H9 (cell line): ENCODE results near the gene CACHD1. TPM values are rescaled to one million over a fixed set of nuclear protein-coding genes. Genes with fewer than 3 reads are reported as not detected.

Experiments used
- DNase-seq: peaks from one replicate; pipeline ENCODE4 v3.0.0-alpha.2; 2017
- H2AFZ ChIP-seq: one replicate; pipeline ENCODE4 v1.6.1; 2013; ENCODE audit warnings: mild to moderate bottlenecking, low read length, control low read depth, moderate library complexity
- H2AK5ac ChIP-seq: 2 replicates; pipeline ENCODE4 v1.6.1; 2013; ENCODE audit warnings: low read length, control low read depth, mixed read lengths; ENCODE audit not compliant: insufficient read length
- H2BK120ac ChIP-seq: one replicate; pipeline ENCODE4 v1.6.1; 2013; ENCODE audit warnings: low read depth, mild to moderate bottlenecking, low read length, control low read depth, inconsistent platforms; ENCODE audit not compliant: poor library complexity, severe bottlenecking
- H2BK12ac ChIP-seq: 2 replicates; pipeline ENCODE4 v1.6.1; 2013; ENCODE audit warnings: low read length, control low read depth, mixed read lengths, low read depth; ENCODE audit not compliant: insufficient read length
- H2BK15ac ChIP-seq: 2 replicates; pipeline ENCODE4 v1.6.1; 2013; ENCODE audit warnings: low read depth, low read length, control low read depth
- H2BK20ac ChIP-seq: one replicate; pipeline ENCODE4 v1.6.1; 2013; ENCODE audit warnings: low read depth, mild to moderate bottlenecking, low read length, control low read depth, inconsistent platforms; ENCODE audit not compliant: poor library complexity, severe bottlenecking
- H2BK5ac ChIP-seq: 2 replicates; pipeline ENCODE4 v1.6.1; 2013; ENCODE audit warnings: low read length, control low read depth, mixed read lengths; ENCODE audit not compliant: insufficient read length
- H3K14ac ChIP-seq: 2 replicates; pipeline ENCODE4 v1.6.1; 2013; ENCODE audit warnings: low read length, control low read depth; ENCODE audit not compliant: insufficient read depth
- H3K18ac ChIP-seq: 2 replicates; pipeline ENCODE4 v1.6.1; 2013; ENCODE audit warnings: low read depth, mild to moderate bottlenecking, mixed read lengths, low read length, control low read depth; ENCODE audit not compliant: insufficient read length
- H3K23ac ChIP-seq: 2 replicates; pipeline ENCODE4 v1.6.1; 2013; ENCODE audit warnings: low read length, control low read depth, mixed read lengths, low read depth; ENCODE audit not compliant: insufficient read length
- H3K23me2 ChIP-seq: 2 replicates; pipeline ENCODE4 v1.6.1; 2013; ENCODE audit warnings: low read depth, mild to moderate bottlenecking, mixed read lengths, low read length, control low read depth; ENCODE audit not compliant: insufficient read length, poor library complexity, severe bottlenecking
- H3K27ac ChIP-seq: 2 replicates; pipeline ENCODE4 v1.5.1; 2013; ENCODE audit warnings: low read length, control low read depth, mixed read lengths, low read depth; ENCODE audit not compliant: insufficient read length
- H3K27me3 ChIP-seq: 2 replicates; pipeline ENCODE4 v1.6.1; 2013; ENCODE audit warnings: low read length, control low read depth, inconsistent platforms; ENCODE audit not compliant: insufficient read depth
- H3K4ac ChIP-seq: 2 replicates; pipeline ENCODE4 v1.6.1; 2013; ENCODE audit warnings: low read depth, mild to moderate bottlenecking, control low read depth, inconsistent platforms, low read length, moderate library complexity
- H3K4me1 ChIP-seq: 2 replicates; pipeline ENCODE4 v1.6.1; 2013; ENCODE audit warnings: low read length, control low read depth, inconsistent platforms; ENCODE audit not compliant: insufficient read depth
- H3K4me2 ChIP-seq: 2 replicates; pipeline ENCODE4 v1.6.1; 2013; ENCODE audit warnings: low read length, control low read depth, mixed read lengths; ENCODE audit not compliant: insufficient read length, insufficient read depth
- H3K56ac ChIP-seq: 2 replicates; pipeline ENCODE4 v1.6.1; 2013; ENCODE audit warnings: low read depth, mild to moderate bottlenecking, mixed read lengths, low read length, control low read depth; ENCODE audit not compliant: insufficient read length
- H3K79me1 ChIP-seq: 2 replicates; pipeline ENCODE4 v1.6.1; 2013; ENCODE audit warnings: low read depth, mild to moderate bottlenecking, moderate library complexity, low read length, control low read depth, inconsistent platforms; ENCODE audit not compliant: insufficient read depth, poor library complexity, severe bottlenecking
- H3K79me2 ChIP-seq: 2 replicates; pipeline ENCODE4 v1.6.1; 2013; ENCODE audit warnings: low read length, control low read depth, inconsistent platforms; ENCODE audit not compliant: insufficient read depth
- H3K9ac ChIP-seq: 2 replicates; pipeline ENCODE4 v1.6.1; 2013; ENCODE audit warnings: low read length, control low read depth, mixed read lengths; ENCODE audit not compliant: insufficient read length; ENCODE audit errors: extremely low read depth
- H3K9me3 ChIP-seq: one replicate; pipeline ENCODE4 v1.6.1; 2013; ENCODE audit warnings: low read depth, low read length, inconsistent platforms; ENCODE audit not compliant: control insufficient read depth
- H3T11ph ChIP-seq: one replicate; pipeline ENCODE4 v1.6.1; 2013; ENCODE audit warnings: mild to moderate bottlenecking, low read length, control low read depth, inconsistent platforms
- H4K20me1 ChIP-seq: one replicate; pipeline ENCODE4 v1.6.1; 2013; ENCODE audit not compliant: control insufficient read depth, insufficient read length, insufficient read depth
- H4K5ac ChIP-seq: 2 replicates; pipeline ENCODE4 v1.6.1; 2013; ENCODE audit warnings: low read depth, mild to moderate bottlenecking, mixed read lengths, low read length, control low read depth; ENCODE audit not compliant: insufficient read length
- H4K8ac ChIP-seq: replicated peaks from 2 replicates; pipeline ENCODE4 v1.6.1; 2013; ENCODE audit warnings: low read length, control low read depth, mixed read lengths, low read depth; ENCODE audit not compliant: insufficient read length
- H4K91ac ChIP-seq: 2 replicates; pipeline ENCODE4 v1.6.1; 2013; ENCODE audit warnings: low read depth, mild to moderate bottlenecking, moderate library complexity, mixed read lengths, low read length, control low read depth; ENCODE audit not compliant: insufficient read length
- H3K27ac Mint-ChIP-seq, 3 experiments: 2 replicates in 2 of 3; 3 replicates in 1 of 3; pipeline ENCODE4 v1.8.0; 2020 to 2021; ENCODE audit warnings: mixed read lengths in 3 of 3, mild to moderate bottlenecking in 1 of 3, moderate library complexity in 1 of 3
- H3K27me3 Mint-ChIP-seq: 2 replicates; pipeline ENCODE4 v1.8.0; 2021; ENCODE audit warnings: low read depth, mild to moderate bottlenecking, moderate library complexity, mixed read lengths
- H3K36me3 Mint-ChIP-seq, 3 experiments: 2 replicates in 2 of 3; 3 replicates in 1 of 3; pipeline ENCODE4 v1.8.0; 2020 to 2021; ENCODE audit warnings: low read depth in 3 of 3, mixed read lengths in 3 of 3; ENCODE audit not compliant: insufficient read depth in 1 of 3
- H3K4me1 Mint-ChIP-seq, 2 experiments: 2 replicates each; pipeline ENCODE4 v1.8.0; 2020; ENCODE audit warnings: mixed read lengths in 2 of 2
- H3K4me3 Mint-ChIP-seq, 2 experiments: 2 replicates in 1 of 2; 3 replicates in 1 of 2; pipeline ENCODE4 v1.8.0; 2020 to 2021; ENCODE audit warnings: mild to moderate bottlenecking in 2 of 2, mixed read lengths in 2 of 2, moderate library complexity in 1 of 2
- H3K9me3 Mint-ChIP-seq, 2 experiments: 2 replicates in 1 of 2; 3 replicates in 1 of 2; pipeline ENCODE4 v1.8.0; 2020; ENCODE audit warnings: mild to moderate bottlenecking in 2 of 2, mixed read lengths in 2 of 2, moderate library complexity in 1 of 2
- WGBS: extraction: QIAGEN DNeasy Blood & Tissue Kit; methylation state at CpG from one replicate; pipeline ENCODE4 v1.1.7; 2013; ENCODE audit warnings: missing lambda C conversion rate, low lambda C conversion rate, mixed read lengths; ENCODE audit not compliant: insufficient read length; ENCODE audit errors: extremely low coverage; 5-methylcytosine and 5-hydroxymethylcytosine counted together
- total RNA-seq: library from RNA; stranded (reverse); gene quantifications from 2 replicates; pipeline ENCODE4 v1.2.1, GENCODE V29; 2021
- TF ChIP-seq, protein P1 (sequence below): fragments of 200-600 bp; sonication (generic); conservative IDR thresholded peaks from 3 replicates; pipeline ENCODE4 v1.8.0; 2021; ENCODE audit warnings: antibody characterized with exemption, mild to moderate bottlenecking

The CACHD1 gene
- total RNA-seq, 1 experiment from 2014 or later, result 94.2 TPM

DNA sequence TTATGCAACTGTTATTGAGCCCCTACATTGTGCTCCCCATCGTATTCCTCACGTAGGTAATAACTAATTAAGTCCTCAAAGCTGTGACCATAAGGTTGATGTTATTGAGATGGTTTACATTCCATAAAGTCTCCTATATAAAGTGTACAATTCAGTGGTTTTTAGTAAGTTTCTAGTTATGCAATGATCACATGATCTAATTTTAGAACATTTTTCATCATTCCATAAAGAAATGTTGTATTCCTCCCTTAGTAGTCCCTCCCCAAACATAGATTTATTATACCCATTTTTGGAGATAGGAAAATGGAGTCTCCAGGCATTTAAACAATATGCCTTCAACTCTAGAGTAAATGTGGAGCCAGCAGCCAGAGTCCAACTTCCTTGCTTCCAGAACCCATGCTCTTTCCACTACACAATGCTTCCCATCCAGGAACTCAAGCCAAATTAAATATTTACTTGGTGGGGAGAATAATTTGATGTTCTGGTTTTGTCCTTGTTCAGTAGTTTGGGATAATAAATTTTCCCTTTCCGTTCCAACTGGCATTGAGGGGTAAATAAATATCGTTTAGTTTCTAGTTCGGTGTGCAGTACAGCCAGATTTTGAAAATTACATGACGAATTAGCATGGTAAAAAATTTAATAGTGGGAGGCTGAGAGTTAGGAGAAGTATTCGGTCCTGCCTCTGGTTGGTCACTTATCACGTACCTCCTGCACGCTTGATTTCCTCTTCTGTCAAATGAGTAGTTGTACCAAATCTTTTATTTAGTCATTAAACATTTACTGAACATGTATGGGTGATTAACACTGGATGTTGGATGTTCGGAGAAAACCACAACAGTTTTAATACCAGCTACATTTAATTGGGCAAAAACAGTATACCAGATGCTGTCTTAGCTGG is 66.3 kb downstream of the CACHD1 start:
- H3K4me3 Mint-ChIP-seq, result no peak overlapping the region
- no peak overlapping the region for H3K9ac ChIP-seq
- no peak overlapping the region for H4K91ac ChIP-seq
- H3K4me1 ChIP-seq, result peaks cover 18% of the 10 kb centered on the region; the same call in 1 of the 2 replicates
- no peaks in the 10 kb centered on the region for H4K20me1 ChIP-seq
- H3K23me2 ChIP-seq, result no peaks in the 10 kb centered on the region
- H2AK5ac ChIP-seq, result no peak overlapping the region
- no peak overlapping the region for H3K18ac ChIP-seq
- H3K36me3 Mint-ChIP-seq, result peaks cover 15 to 21% (median 16%) of the 10 kb centered on the region in 3 experiments
- no peak overlapping the region for H4K5ac ChIP-seq
- no peak overlapping the region for H3K23ac ChIP-seq
- TF ChIP-seq, protein P1, sequence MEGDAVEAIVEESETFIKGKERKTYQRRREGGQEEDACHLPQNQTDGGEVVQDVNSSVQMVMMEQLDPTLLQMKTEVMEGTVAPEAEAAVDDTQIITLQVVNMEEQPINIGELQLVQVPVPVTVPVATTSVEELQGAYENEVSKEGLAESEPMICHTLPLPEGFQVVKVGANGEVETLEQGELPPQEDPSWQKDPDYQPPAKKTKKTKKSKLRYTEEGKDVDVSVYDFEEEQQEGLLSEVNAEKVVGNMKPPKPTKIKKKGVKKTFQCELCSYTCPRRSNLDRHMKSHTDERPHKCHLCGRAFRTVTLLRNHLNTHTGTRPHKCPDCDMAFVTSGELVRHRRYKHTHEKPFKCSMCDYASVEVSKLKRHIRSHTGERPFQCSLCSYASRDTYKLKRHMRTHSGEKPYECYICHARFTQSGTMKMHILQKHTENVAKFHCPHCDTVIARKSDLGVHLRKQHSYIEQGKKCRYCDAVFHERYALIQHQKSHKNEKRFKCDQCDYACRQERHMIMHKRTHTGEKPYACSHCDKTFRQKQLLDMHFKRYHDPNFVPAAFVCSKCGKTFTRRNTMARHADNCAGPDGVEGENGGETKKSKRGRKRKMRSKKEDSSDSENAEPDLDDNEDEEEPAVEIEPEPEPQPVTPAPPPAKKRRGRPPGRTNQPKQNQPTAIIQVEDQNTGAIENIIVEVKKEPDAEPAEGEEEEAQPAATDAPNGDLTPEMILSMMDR, result no peak
- no peak overlapping the region for H3K14ac ChIP-seq
- H3T11ph ChIP-seq, result no peak overlapping the region
- H3K56ac ChIP-seq, result no peak overlapping the region
- no peak for DNase-seq
- H3K27ac Mint-ChIP-seq, result peak overlapping the region in 1 of 3 experiments; percentile 21; a peak in 1 of 7 replicates
- H2AFZ ChIP-seq, result no peak overlapping the region
- no peak overlapping the region for H4K8ac ChIP-seq
- H3K9me3 Mint-ChIP-seq, result peaks cover 4 to 5% of the 10 kb centered on the region in 2 experiments; a peak in 2 of 5 replicates
- H2BK15ac ChIP-seq, result no peak overlapping the region
- H3K79me2 ChIP-seq, result peaks cover 17% of the 10 kb centered on the region; the same call in 1 of the 2 replicates
- no CpG with 5 or more reads among the region's 10 CpGs for WGBS
- no peak overlapping the region for H2BK20ac ChIP-seq
- no peak overlapping the region for H3K4ac ChIP-seq
- no peaks in the 10 kb centered on the region for H3K27me3 Mint-ChIP-seq
- H2BK12ac ChIP-seq, result no peak overlapping the region
- no peak overlapping the region for H2BK120ac ChIP-seq
- no peaks in the 10 kb centered on the region for H3K9me3 ChIP-seq
- no peaks in the 10 kb centered on the region for H3K79me1 ChIP-seq
- H3K27ac ChIP-seq, result no peak overlapping the region
- H3K4me2 ChIP-seq, result no peak overlapping the region
- H2BK5ac ChIP-seq, result no peak overlapping the region
- no peaks in the 10 kb centered on the region for H3K27me3 ChIP-seq
- peaks cover 78% of the 10 kb centered on the region in 2 experiments for H3K4me1 Mint-ChIP-seq
